ENCODE results near the gene ZNF836. TPM values are rescaled to one million over a fixed set of nuclear protein-coding genes. Genes with fewer than 3 reads are reported as not detected.

The ZNF836 gene
- polyA plus RNA-seq, 2 of the 4 experiments (the other 2 are of a cell fraction), result 0.81 to 0.85 TPM

GRCh38 chr19:52191389-52191788 is 20.0 kb upstream of the ZNF836 start:
- Histone ChIP-seq H3K4me2 (peak overlapping the region; percentile 92), H3K9me3 (peaks cover 79% of the 10 kb centered on the region), H3K4me3 (peak overlapping the region; percentile 80), H3K4me1 (0 out of 3 replicates have a peak, but pooled peaks cover 7% of the 10 kb centered on the region), H3K27ac (peak overlapping the region; percentile 88 to 94; a peak in 5 of 6 replicates)
- ChIA-PET POLR2A (no interaction called here), CTCF (no interaction called here)
- TF ChIP-seq, protein P1, sequence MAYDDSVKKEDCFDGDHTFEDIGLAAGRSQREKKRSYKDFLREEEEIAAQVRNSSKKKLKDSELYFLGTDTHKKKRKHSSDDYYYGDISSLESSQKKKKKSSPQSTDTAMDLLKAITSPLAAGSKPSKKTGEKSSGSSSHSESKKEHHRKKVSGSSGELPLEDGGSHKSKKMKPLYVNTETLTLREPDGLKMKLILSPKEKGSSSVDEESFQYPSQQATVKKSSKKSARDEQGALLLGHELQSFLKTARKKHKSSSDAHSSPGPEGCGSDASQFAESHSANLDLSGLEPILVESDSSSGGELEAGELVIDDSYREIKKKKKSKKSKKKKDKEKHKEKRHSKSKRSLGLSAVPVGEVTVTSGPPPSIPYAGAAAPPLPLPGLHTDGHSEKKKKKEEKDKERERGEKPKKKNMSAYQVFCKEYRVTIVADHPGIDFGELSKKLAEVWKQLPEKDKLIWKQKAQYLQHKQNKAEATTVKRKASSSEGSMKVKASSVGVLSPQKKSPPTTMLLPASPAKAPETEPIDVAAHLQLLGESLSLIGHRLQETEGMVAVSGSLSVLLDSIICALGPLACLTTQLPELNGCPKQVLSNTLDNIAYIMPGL (CRISPR knock-in tag; IDR thresholded peaks at IDR 0.05; ENCODE audit: borderline replicate concordance), result no peak
- TF ChIP-seq JUNB (IDR thresholded peaks at IDR 0.05) (no peak), CTCF (IDR thresholded peaks at IDR 0.05) (no peak), SREBF2 (IDR thresholded peaks at IDR 0.05) (no peak), BHLHE40 (IDR thresholded peaks at IDR 0.05; ENCODE audit: low read depth, low read length) (no peak), MYC (IDR thresholded peaks at IDR 0.05; ENCODE audit: borderline replicate concordance, low read length) (no peak), POLR2AphosphoS2 (conservative IDR thresholded peaks at IDR 0.05; ENCODE audit: low read length) (no peak), TP53 (CRISPR knock-in tag; IDR thresholded peaks at IDR 0.05) (no peak), CBX8 (IDR thresholded peaks at IDR 0.05) (no peak), CEBPB (IDR thresholded peaks at IDR 0.05) (no peak), JUN (IDR thresholded peaks at IDR 0.05) (no peak), RNF2 (IDR thresholded peaks at IDR 0.05; ENCODE audit: borderline replicate concordance, low read depth) (no peak), HEYL (CRISPR knock-in tag; IDR thresholded peaks at IDR 0.05) (no peak), ZNF302 (CRISPR knock-in tag; IDR thresholded peaks at IDR 0.05) (no peak), MAFK (IDR thresholded peaks at IDR 0.05; ENCODE audit: partially characterized antibody) (no peak), SMC3 (IDR thresholded peaks at IDR 0.05) (no peak)
- TF ChIP-seq, protein P2, sequence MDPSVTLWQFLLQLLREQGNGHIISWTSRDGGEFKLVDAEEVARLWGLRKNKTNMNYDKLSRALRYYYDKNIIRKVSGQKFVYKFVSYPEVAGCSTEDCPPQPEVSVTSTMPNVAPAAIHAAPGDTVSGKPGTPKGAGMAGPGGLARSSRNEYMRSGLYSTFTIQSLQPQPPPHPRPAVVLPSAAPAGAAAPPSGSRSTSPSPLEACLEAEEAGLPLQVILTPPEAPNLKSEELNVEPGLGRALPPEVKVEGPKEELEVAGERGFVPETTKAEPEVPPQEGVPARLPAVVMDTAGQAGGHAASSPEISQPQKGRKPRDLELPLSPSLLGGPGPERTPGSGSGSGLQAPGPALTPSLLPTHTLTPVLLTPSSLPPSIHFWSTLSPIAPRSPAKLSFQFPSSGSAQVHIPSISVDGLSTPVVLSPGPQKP (IDR thresholded peaks at IDR 0.05; ENCODE audit: low read depth, low read length), result no peak
- TF ChIP-seq, protein P3, sequence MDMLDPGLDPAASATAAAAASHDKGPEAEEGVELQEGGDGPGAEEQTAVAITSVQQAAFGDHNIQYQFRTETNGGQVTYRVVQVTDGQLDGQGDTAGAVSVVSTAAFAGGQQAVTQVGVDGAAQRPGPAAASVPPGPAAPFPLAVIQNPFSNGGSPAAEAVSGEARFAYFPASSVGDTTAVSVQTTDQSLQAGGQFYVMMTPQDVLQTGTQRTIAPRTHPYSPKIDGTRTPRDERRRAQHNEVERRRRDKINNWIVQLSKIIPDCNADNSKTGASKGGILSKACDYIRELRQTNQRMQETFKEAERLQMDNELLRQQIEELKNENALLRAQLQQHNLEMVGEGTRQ (IDR thresholded peaks at IDR 0.05), result no peak
- TF ChIP-seq, protein P4, sequence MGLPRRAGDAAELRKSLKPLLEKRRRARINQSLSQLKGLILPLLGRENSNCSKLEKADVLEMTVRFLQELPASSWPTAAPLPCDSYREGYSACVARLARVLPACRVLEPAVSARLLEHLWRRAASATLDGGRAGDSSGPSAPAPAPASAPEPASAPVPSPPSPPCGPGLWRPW (IDR thresholded peaks at IDR 0.05), result no peak
- 92% methylated on average over 5 of the region's 5 CpGs for WGBS (ENCODE audit: missing lambda C conversion rate)
- ATAC-seq (no peak), DNase-seq (ENCODE audit: low read depth in 1 of 2, low spot score in 1 of 2) (no peak), FAIRE-seq (no peak)

DNA sequence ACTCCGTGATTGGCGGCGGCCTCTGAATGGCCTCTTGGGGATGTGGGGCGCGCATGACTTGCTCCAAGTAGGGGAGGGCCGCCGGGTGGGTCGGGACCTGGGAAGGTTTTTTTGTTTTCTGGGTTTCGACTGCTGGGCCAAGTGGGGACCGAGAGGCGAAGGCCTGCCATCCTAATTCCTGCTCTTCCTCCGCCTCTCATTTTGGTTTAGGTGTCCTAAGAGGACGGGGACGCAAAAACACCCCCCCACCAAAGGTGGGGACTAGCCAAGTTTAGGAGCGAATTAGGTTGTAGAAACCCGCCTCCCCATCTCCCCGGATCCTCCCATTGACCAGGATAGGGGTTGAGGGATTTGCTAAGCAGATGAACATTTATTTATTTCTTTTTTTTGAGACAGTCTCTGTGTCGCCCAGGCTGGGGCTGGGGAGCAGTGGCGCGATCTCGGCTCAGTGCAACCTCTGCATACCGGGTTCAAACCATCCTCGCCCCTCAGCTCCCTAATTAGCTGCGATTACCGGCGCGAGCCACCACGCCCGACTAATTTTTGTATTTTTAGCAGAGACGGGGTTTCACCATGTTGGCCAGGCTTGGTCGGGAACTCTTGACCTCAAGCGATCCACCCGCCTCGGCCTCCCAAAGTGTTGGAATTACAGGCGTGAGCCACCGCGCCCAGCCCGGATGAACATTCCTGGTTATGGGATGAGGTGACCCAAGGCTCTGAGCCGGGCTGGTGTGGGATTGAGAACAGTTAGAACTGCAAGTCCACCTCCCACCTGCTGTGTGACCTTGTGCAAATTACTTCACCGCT is 19.3 kb upstream of the ZNF836 start:
- DNase-seq (ENCODE audit: low read depth in 1 of 2, low spot score in 1 of 2) (peak in 1 of 2 experiments; percentile 51), FAIRE-seq (no peak), ATAC-seq (peak; percentile 4 to 11; a peak in 5 of 6 replicates)
- POLR2A ChIA-PET, result no interaction called here
- WGBS (ENCODE audit: missing lambda C conversion rate), result 9% methylated on average over 34 of the region's 40 CpGs
- TF ChIP-seq JUN (IDR thresholded peaks at IDR 0.05) (0 out of 5 replicates have a peak, but pooled peaks of 1 of the 2 experiments have one; percentile 9), ZC3H11A (IDR thresholded peaks at IDR 0.05) (no peak)
- Histone ChIP-seq H3K4me3 (peak overlapping the region; percentile 80), H3K9me3 (peaks cover 78% of the 10 kb centered on the region), H3K4me2 (peak overlapping the region; percentile 92), H3K27ac (peak overlapping the region; percentile 88 to 94), H3K4me1 (0 out of 3 replicates have a peak, but pooled peaks cover 7% of the 10 kb centered on the region)
- CTCF ChIA-PET, result no interaction called here

Data from A549 (cell line).